ENCODE measurements around the gene ADPRM.
A peak's percentile ranks its signal among the peaks of the same experiment; 100 is the strongest.
"Not testable (repeated sequence)": the region's sequence is repeated elsewhere in the genome, so short reads cannot be mapped to it uniquely, and the experiment has no call there.

Gene ADPRM

GRCh38 chr17:10729334-10730193 is 32.2 kb downstream of the ADPRM start, which contains the start of gene TMEM220:
Gene TMEM220 (minus strand): TSS chr17:10730023. CDS start chr17:10729851, 172 bp downstream.
- peaks cover 0 to 15% (median 6%) of the 10 kb centered on the region in 4 donors for H3K4me1 ChIP-seq
- TF ChIP-seq, protein P1, sequence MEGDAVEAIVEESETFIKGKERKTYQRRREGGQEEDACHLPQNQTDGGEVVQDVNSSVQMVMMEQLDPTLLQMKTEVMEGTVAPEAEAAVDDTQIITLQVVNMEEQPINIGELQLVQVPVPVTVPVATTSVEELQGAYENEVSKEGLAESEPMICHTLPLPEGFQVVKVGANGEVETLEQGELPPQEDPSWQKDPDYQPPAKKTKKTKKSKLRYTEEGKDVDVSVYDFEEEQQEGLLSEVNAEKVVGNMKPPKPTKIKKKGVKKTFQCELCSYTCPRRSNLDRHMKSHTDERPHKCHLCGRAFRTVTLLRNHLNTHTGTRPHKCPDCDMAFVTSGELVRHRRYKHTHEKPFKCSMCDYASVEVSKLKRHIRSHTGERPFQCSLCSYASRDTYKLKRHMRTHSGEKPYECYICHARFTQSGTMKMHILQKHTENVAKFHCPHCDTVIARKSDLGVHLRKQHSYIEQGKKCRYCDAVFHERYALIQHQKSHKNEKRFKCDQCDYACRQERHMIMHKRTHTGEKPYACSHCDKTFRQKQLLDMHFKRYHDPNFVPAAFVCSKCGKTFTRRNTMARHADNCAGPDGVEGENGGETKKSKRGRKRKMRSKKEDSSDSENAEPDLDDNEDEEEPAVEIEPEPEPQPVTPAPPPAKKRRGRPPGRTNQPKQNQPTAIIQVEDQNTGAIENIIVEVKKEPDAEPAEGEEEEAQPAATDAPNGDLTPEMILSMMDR (IDR thresholded peaks at IDR 0.05), result no peak

DNA sequence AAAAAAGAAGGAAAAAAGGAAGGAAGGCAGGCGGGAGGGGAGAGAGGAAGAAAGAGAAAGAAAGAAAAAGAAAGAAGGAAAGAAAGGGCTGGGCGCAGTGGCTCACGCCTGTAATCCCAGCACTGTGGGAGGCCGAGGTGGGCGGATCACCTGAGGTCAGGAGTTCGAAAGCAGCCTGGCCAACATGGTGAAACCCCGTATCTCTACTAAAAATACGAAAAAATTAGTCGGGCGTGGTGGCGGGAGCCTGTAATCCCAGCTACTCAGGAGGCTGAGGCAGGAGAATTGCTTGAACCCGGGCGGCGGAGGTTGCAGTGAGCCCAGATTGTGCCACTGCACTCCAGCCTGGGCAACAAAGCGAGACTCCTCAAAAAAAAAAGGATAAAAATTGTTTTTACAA is 32.9 kb downstream of the ADPRM start:
- peaks cover 0 to 15% (median 6%) of the 10 kb centered on the region in 4 donors for H3K4me1 ChIP-seq
- H3K9me3 ChIP-seq; H3K27me3 ChIP-seq; DNase-seq; intact Hi-C loops (cut with DNase I; ENCODE audit: low total_unique reads): not testable (repeated sequence)
- H3K4me3 ChIP-seq, result peak overlapping the region; percentile 68 to 73
- peak overlapping the region; percentile 88 to 95 for H3K27ac ChIP-seq
- H3K36me3 ChIP-seq, result peaks cover 0 to 18% (median 5%) of the 10 kb centered on the region in 3 donors

More at GRCh38 chr17:10729334-10730193, 32.2 kb downstream of the ADPRM start, which contains the start of gene TMEM220:
- Histone ChIP-seq H3K27me3 (no peaks in the 10 kb centered on the region), H3K4me3 (peak within 1 kb of the TSS; percentile 68 to 73), H3K27ac (peak within 1 kb of the TSS; percentile 88 to 95), H3K36me3 (peaks cover 6 to 25% (median 11%) of the 10 kb centered on the region in 3 donors), H3K9me3 (no peaks in the 10 kb centered on the region)
- intact Hi-C loops (cut with DNase I; ENCODE audit: low total_unique reads), result no loop called here
- peak; percentile 84 to 91 for DNase-seq

GRCh38 chr17:10731408-10731879 is 34.0 kb downstream of the ADPRM start:
- Histone ChIP-seq H3K36me3 (peaks cover 0 to 6% (median 0%) of the 10 kb centered on the region in 3 donors), H3K27me3 (no peaks in the 10 kb centered on the region), H3K9me3 (no peaks in the 10 kb centered on the region), H3K4me1 (peaks cover 0 to 15% (median 6%) of the 10 kb centered on the region in 4 donors), H3K27ac (peak overlapping the region in 1 of 2 donors; percentile 95), H3K4me3 (no peak overlapping the region)
- TF ChIP-seq, protein P1 (IDR thresholded peaks at IDR 0.05), result no peak
- no peak for DNase-seq
- intact Hi-C loops (cut with DNase I; ENCODE audit: low total_unique reads), result no loop called here

- H3K4me1 ChIP-seq, result peaks cover 0 to 18% (median 6%) of the 10 kb centered on the region in 4 donors
- H3K36me3 ChIP-seq; H3K27me3 ChIP-seq; H3K27ac ChIP-seq; H3K9me3 ChIP-seq; H3K4me3 ChIP-seq; DNase-seq; intact Hi-C loops (cut with DNase I; ENCODE audit: low total_unique reads): not testable (repeated sequence)
Measured at GRCh38 chr17:10732121-10732520, 34.7 kb downstream of the ADPRM start.

- Histone ChIP-seq H3K9me3 (no peaks in the 10 kb centered on the region), H3K4me1 (peaks cover 0 to 21% (median 6%) of the 10 kb centered on the region in 4 donors), H3K27ac (no peak overlapping the region), H3K4me3 (no peak overlapping the region), H3K27me3 (no peaks in the 10 kb centered on the region), H3K36me3 (no peaks in the 10 kb centered on the region)
- TF ChIP-seq, protein P1 (IDR thresholded peaks at IDR 0.05), result no peak
- DNase-seq, result no peak
- intact Hi-C loops (cut with DNase I; ENCODE audit: low total_unique reads), result no loop called here
Measured at GRCh38 chr17:10733666-10734065, 36.3 kb downstream of the ADPRM start.

GRCh38 chr17:10735251-10735650 is 37.9 kb downstream of the ADPRM start:
- Histone ChIP-seq H3K27ac (no peak overlapping the region), H3K9me3 (no peaks in the 10 kb centered on the region), H3K36me3 (no peaks in the 10 kb centered on the region), H3K27me3 (no peaks in the 10 kb centered on the region), H3K4me3 (no peak overlapping the region), H3K4me1 (peaks cover 0 to 16% (median 4%) of the 10 kb centered on the region in 4 donors)
- TF ChIP-seq, protein P1 (IDR thresholded peaks at IDR 0.05), result no peak
- DNase-seq, result no peak
- intact Hi-C loops (cut with DNase I; ENCODE audit: low total_unique reads), result no loop called here

Measured in tibial artery (tissue), 4 donors.